ENCODE measurements around the gene TEX55. TPM values are rescaled to one million over a fixed set of nuclear protein-coding genes. Genes with fewer than 3 reads are reported as not detected.

TEX55 gene
- total and polyA plus RNA-seq, 3 donors from 2014 or later: 70.4 to 176 (median 158) TPM

DNA sequence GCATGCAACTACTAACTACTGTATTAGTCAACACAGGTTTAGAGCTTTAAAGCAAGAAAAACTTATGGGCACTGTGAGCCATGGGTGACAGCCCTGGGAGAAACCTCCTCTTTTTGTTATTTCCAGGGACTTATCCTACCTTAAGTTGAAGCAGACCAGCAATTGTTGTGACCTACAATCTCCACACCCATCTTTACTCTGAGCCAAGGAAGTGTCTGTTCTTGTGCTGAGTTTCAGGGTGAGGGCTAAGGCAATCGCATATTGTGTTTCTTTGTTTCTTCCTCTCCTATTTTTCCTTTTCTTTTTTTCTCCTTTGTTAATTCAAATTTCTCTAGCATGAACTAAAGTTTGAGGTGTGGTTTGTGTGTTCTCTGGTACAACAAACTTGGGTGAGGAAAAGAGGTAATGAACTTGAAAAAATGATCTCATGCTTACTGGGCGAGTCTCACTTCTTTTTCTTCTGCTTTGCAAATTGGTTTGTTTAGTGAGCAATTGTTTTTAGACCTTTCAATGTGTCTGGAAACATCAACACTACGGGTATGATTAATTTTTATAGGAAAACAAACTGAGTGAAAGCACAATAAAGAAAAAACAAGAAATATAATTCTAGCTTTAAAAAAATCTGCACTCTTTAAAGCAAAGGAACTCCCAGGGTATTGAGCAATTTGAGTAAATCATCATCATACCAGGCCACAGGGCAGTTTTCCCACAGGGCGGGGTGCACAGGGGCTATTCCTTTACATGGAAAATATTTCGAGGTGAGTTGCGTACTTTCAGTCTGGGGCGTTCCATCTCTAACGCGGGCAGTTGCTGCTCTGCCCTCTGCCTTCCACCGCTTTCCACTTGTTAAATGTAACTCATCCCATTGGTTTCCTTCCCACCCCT lies 30.1 kb downstream of the TEX55 start:
- Histone ChIP-seq H3K4me3 (no peak overlapping the region), H3K27ac (no peak overlapping the region), H3K27me3 (no peaks in the 10 kb centered on the region), H3K36me3 (ENCODE audit: low read depth, missing control alignments) (no peaks in the 10 kb centered on the region), H3K9me3 (no peaks in the 10 kb centered on the region), H3K4me1 (no peaks in the 10 kb centered on the region)
- DNase-seq: no peak
- intact Hi-C loops (cut with DNase I; ENCODE audit: low total_unique reads): no loop called here
- no peak for TF ChIP-seq POLR2A (IDR thresholded peaks at IDR 0.05)
- TF ChIP-seq, protein P1, sequence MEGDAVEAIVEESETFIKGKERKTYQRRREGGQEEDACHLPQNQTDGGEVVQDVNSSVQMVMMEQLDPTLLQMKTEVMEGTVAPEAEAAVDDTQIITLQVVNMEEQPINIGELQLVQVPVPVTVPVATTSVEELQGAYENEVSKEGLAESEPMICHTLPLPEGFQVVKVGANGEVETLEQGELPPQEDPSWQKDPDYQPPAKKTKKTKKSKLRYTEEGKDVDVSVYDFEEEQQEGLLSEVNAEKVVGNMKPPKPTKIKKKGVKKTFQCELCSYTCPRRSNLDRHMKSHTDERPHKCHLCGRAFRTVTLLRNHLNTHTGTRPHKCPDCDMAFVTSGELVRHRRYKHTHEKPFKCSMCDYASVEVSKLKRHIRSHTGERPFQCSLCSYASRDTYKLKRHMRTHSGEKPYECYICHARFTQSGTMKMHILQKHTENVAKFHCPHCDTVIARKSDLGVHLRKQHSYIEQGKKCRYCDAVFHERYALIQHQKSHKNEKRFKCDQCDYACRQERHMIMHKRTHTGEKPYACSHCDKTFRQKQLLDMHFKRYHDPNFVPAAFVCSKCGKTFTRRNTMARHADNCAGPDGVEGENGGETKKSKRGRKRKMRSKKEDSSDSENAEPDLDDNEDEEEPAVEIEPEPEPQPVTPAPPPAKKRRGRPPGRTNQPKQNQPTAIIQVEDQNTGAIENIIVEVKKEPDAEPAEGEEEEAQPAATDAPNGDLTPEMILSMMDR (IDR thresholded peaks at IDR 0.05): no peak
- 87 to 88% methylated on average over 10 of the region's 10 CpGs for WGBS, 2 donors

DNA sequence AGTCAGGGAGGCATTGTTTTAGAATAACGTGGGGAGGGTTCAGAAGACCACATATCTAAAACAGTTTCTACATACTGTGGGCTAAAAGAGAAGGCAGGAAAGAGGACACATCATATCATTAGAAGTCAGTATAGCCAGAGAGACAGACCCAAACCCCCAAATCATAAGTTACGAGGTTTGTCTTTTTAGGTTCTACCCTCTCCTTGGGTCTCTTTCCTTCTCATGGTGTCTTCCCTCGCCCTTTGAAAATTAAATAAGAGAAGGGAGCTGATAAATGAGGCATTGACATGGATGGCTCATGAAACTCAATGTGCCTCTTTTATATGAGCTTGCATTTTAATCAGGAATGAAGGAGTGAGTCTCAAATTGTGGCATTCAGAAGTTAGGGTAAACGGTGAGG lies 30.8 kb downstream of the TEX55 start:
- 81 to 82% methylated on average over 4 of the region's 4 CpGs for WGBS, 2 donors

DNA sequence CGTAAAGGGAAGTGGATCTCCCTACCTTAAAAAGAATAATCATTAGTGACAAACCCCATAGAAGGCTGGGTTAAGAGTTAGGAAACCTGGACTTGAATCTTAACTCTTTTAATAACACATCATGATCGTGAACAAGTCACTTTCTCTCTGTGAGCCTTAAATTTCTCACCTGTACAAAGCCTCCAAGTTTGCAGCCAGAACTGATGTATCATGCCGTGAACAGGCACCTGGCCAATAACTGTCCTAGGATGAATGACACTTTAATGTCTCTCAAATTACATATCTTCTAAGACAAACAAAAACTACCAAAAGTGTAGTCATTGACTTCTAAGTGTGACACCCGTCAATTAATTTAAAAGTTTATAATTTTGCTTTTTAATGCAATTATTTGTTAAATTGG lies 31.4 kb downstream of the TEX55 start:
- Histone ChIP-seq H3K4me3 (no peak overlapping the region), H3K9me3 (no peaks in the 10 kb centered on the region), H3K27ac (no peak overlapping the region), H3K4me1 (no peaks in the 10 kb centered on the region), H3K36me3 (ENCODE audit: low read depth, missing control alignments) (no peaks in the 10 kb centered on the region), H3K27me3 (no peaks in the 10 kb centered on the region)
- no peak for TF ChIP-seq POLR2A (IDR thresholded peaks at IDR 0.05)
- TF ChIP-seq, protein P1 (IDR thresholded peaks at IDR 0.05): no peak
- WGBS, 2 donors: 84 to 85% methylated on average over 4 of the region's 4 CpGs
- intact Hi-C loops (cut with DNase I; ENCODE audit: low total_unique reads): no loop called here
- no peak for DNase-seq

More for the DNA sequence above, 30.8 kb downstream of the TEX55 start:
- TF ChIP-seq, protein P1 (IDR thresholded peaks at IDR 0.05): no peak
- TF ChIP-seq POLR2A (IDR thresholded peaks at IDR 0.05): no peak
- Histone ChIP-seq H3K4me1 (no peaks in the 10 kb centered on the region), H3K27ac (no peak overlapping the region), H3K36me3 (ENCODE audit: low read depth, missing control alignments) (no peaks in the 10 kb centered on the region), H3K27me3 (no peaks in the 10 kb centered on the region), H3K9me3 (no peaks in the 10 kb centered on the region), H3K4me3 (no peak overlapping the region)
- no peak for DNase-seq
- intact Hi-C loops (cut with DNase I; ENCODE audit: low total_unique reads): no loop called here

DNA sequence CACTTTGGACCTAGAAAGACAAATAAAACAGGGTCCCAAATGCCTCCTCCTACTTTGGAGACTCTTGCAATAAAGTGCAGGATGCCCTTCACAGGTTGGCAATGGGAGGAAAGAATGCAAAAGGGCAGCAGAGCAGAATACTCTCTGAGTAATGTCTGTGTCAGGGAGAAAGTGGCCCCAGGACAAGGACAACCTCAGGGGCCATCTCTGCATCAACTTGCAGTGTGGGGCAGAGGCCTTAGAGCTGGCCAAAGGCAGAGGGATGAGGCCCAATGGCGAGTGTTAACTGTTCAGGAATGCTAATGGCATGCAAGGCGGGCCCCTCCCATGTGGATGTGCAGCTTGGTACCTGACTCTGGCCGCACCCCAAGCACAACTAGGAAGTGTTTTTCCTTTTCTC lies 35.8 kb downstream of the TEX55 start:
- intact Hi-C loops (cut with DNase I; ENCODE audit: low total_unique reads): no loop called here
- Histone ChIP-seq H3K4me3 (no peak overlapping the region), H3K9me3 (no peaks in the 10 kb centered on the region), H3K27ac (no peak overlapping the region), H3K4me1 (no peaks in the 10 kb centered on the region), H3K36me3 (ENCODE audit: low read depth, missing control alignments) (no peaks in the 10 kb centered on the region), H3K27me3 (no peaks in the 10 kb centered on the region)
- no peak for TF ChIP-seq POLR2A (IDR thresholded peaks at IDR 0.05)
- TF ChIP-seq, protein P1 (IDR thresholded peaks at IDR 0.05): no peak
- no peak for DNase-seq
- 66 to 85% methylated on average over 3 of the region's 3 CpGs for WGBS, 2 donors

DNA sequence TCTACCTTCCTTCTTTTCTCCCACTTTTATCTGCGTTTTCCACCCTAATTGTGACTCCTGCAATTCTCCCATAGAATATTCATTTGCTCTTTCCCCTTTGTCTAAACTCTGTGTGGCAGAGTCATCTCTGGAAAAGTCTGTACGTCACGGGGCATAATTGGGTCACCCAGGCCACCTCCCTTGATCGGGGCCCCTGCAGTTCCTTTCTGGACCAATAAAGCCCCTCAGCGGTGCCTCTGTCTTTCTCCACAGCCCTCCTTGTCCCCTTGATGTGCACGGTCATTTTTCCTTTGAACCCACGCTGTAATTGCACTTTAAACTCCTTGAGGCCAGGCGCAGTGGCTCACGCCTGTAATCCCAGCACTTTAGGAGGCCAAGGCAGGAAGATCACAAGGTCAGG lies 38.1 kb downstream of the TEX55 start:
- no peaks in the 10 kb centered on the region for H3K4me1 ChIP-seq
- no peaks in the 10 kb centered on the region for H3K27me3 ChIP-seq
- no peaks in the 10 kb centered on the region for H3K36me3 ChIP-seq (ENCODE audit: low read depth, missing control alignments)
- TF ChIP-seq POLR2A (IDR thresholded peaks at IDR 0.05): no peak
- TF ChIP-seq, protein P1 (IDR thresholded peaks at IDR 0.05): no peak
- WGBS, 2 donors: 74 to 82% methylated on average over 9 of the region's 9 CpGs
- intact Hi-C loops (cut with DNase I; ENCODE audit: low total_unique reads): no loop called here
- H3K4me3 ChIP-seq: no peak overlapping the region
- H3K27ac ChIP-seq: no peak overlapping the region
- DNase-seq: no peak
- H3K9me3 ChIP-seq: no peaks in the 10 kb centered on the region
